Osteocyte (in vitro differentiated cells): ENCODE results near the gene MCM3AP. TPM values are rescaled to one million over a fixed set of nuclear protein-coding genes. Genes with fewer than 3 reads are reported as not detected.

Experiments used
- total RNA-seq: library from RNA; stranded (reverse); gene quantifications from 2 replicates; pipeline ENCODE4 v1.2.1, GENCODE V29; 2021

MCM3AP gene
- total RNA-seq, 1 donor from 2014 or later: 105 TPM

Other genes with a start within 250 kb of the MCM3AP start
- gene COL6A2, start 187.5 kb downstream of the MCM3AP start, total RNA-seq: 1,821 and 1,951 TPM in 2 replicates
- gene FTCD, start 130.0 kb downstream of the MCM3AP start, total RNA-seq: 2.3 and 2.5 TPM in 2 replicates
- 17.5 and 18.9 TPM in 2 replicates for gene SPATC1L, start 101.2 kb downstream of the MCM3AP start, total RNA-seq
- 92.0 and 101 TPM in 2 replicates for gene LSS, start 56.8 kb downstream of the MCM3AP start, total RNA-seq
- gene YBEY, start 731 bp upstream of the MCM3AP start, total RNA-seq: 17.9 and 18.2 TPM in 2 replicates
- gene C21orf58, start 38.3 kb upstream of the MCM3AP start, total RNA-seq: 6.9 and 9.1 TPM in 2 replicates
- gene PCNT, start 38.5 kb upstream of the MCM3AP start, total RNA-seq: 38.9 and 42.5 TPM in 2 replicates
- 39.2 and 43.0 TPM in 2 replicates for gene DIP2A, start 173.3 kb upstream of the MCM3AP start, total RNA-seq